Measurements from ENCODE around the gene AGTRAP.

The AGTRAP gene

DNA sequence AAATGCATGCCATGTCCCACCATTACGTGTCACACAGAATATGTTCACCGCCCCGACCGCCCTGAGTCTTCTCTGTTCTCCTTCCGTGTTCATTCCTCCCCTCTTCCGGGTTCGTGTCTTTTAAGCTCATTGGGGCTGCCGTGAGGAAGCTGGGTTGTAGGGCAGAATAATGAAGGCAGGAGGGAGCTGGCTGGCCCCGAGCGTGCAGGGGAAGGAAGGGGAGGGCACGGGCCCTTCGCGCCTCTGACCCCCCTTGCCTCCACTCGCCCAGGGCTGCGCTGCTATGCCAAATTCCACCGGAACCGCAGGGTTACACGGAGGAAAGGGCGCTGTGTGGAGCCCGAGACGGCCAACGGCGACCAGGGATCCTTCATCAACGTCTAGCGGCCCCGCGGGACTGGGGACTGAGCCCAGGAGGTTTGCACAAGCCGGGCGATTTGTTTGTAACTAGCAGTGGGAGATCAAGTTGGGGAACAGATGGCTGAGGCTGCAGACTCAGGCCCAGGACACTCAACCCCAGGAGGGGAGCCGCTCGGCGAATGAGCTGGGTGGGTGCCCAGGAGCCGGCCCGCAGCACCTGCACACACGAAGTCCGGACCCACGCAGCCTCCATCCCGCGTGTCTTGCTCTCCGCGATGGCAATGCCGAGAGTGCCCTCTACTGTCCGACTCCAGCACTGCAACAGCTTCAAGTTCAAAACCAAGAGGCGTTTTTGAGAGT, 16.5 kb upstream of the AGTRAP start:
- Histone ChIP-seq H3K27ac (ENCODE audit: extremely low read depth, low read depth, low read length) (no peak overlapping the region), H3K9me3 (ENCODE audit: control insufficient read depth, insufficient read depth, low read depth, low read length) (no peaks in the 10 kb centered on the region), H3K4me1 (ENCODE audit: control insufficient read depth, insufficient read depth, low read length) (no peaks in the 10 kb centered on the region), H3K36me3 (ENCODE audit: control insufficient read depth in 2 of 2, insufficient read depth in 1 of 2, low read length in 2 of 2) (no peaks in the 10 kb centered on the region), H3K4me3 (ENCODE audit: low read depth, low read length) (peak overlapping the region; percentile 11)
- CTCF ChIA-PET: interaction anchor here (0.6 to 4.5 kb wide), 26 partner anchors 8 to 682 kb away, joined by 3 to 38 read pairs (median 4); partner anchors contain the start of genes AGTRAP, FBXO2, FBXO44 and FBXO6
- POLR2A ChIA-PET: interaction anchor here (0.6 to 1.1 kb wide), 2 partner anchors 50 to 56 kb away, joined by 3 read pairs; partner anchors contain the start of gene FBXO6
- TF ChIP-seq ZNF169 (tag by site-specific recombination; IDR thresholded peaks at IDR 0.05) (no peak), ZNF239 (tag by site-specific recombination; IDR thresholded peaks at IDR 0.05) (no peak), KLF8 (tag by site-specific recombination; IDR thresholded peaks at IDR 0.05) (peak; percentile 29; the same call in 1 of the 2 replicates), BCL11B (tag by site-specific recombination; IDR thresholded peaks at IDR 0.05; ENCODE audit: low read depth) (no peak), ZNF292 (tag by site-specific recombination; IDR thresholded peaks at IDR 0.05; ENCODE audit: borderline replicate concordance, low read depth) (no peak), ZFP37 (tag by site-specific recombination; IDR thresholded peaks at IDR 0.05) (no peak), RBAK (tag by site-specific recombination; IDR thresholded peaks at IDR 0.05) (no peak), ZNF404 (tag by site-specific recombination; IDR thresholded peaks at IDR 0.05) (no peak), EGR2 (tag by site-specific recombination; IDR thresholded peaks at IDR 0.05; ENCODE audit: low read depth) (no peak), ZNF174 (tag by site-specific recombination; IDR thresholded peaks at IDR 0.05) (no peak), ZNF10 (tag by site-specific recombination; IDR thresholded peaks at IDR 0.05) (no peak), ZBTB17 (tag by site-specific recombination; IDR thresholded peaks at IDR 0.05) (0 out of 2 replicates have a peak, but pooled peaks have one; percentile 24), ZNF202 (tag by site-specific recombination; IDR thresholded peaks at IDR 0.05; ENCODE audit: borderline replicate concordance) (no peak), ZNF214 (tag by site-specific recombination; IDR thresholded peaks at IDR 0.05; ENCODE audit: borderline replicate concordance) (no peak), ZNF600 (tag by site-specific recombination; IDR thresholded peaks at IDR 0.05) (peak; percentile 94), ZIC2 (tag by site-specific recombination; IDR thresholded peaks at IDR 0.05) (peak; percentile 90), ZNF391 (tag by site-specific recombination; IDR thresholded peaks at IDR 0.05; ENCODE audit: borderline replicate concordance, low read depth) (no peak; the same call in 1 of the 2 replicates), ZBTB20 (tag by site-specific recombination; IDR thresholded peaks at IDR 0.05) (peak; percentile 28; the same call in 1 of the 2 replicates), ZNF157 (tag by site-specific recombination; IDR thresholded peaks at IDR 0.05) (no peak), ZNF792 (tag by site-specific recombination; IDR thresholded peaks at IDR 0.05) (no peak), ZNF146 (tag by site-specific recombination; IDR thresholded peaks at IDR 0.05) (no peak), YY1 (tag by site-specific recombination; IDR thresholded peaks at IDR 0.05) (no peak), GLI4 (tag by site-specific recombination; IDR thresholded peaks at IDR 0.05) (no peak), ZNF529 (tag by site-specific recombination; IDR thresholded peaks at IDR 0.05; ENCODE audit: insufficient replicate concordance) (no peak), ZNF341 (tag by site-specific recombination; IDR thresholded peaks at IDR 0.05; ENCODE audit: low read depth) (no peak), ZNF623 (tag by site-specific recombination; IDR thresholded peaks at IDR 0.05) (no peak; the same call in 1 of the 2 replicates), ZNF24 (tag by site-specific recombination; IDR thresholded peaks at IDR 0.05) (no peak)
- TF ChIP-seq, protein P1, sequence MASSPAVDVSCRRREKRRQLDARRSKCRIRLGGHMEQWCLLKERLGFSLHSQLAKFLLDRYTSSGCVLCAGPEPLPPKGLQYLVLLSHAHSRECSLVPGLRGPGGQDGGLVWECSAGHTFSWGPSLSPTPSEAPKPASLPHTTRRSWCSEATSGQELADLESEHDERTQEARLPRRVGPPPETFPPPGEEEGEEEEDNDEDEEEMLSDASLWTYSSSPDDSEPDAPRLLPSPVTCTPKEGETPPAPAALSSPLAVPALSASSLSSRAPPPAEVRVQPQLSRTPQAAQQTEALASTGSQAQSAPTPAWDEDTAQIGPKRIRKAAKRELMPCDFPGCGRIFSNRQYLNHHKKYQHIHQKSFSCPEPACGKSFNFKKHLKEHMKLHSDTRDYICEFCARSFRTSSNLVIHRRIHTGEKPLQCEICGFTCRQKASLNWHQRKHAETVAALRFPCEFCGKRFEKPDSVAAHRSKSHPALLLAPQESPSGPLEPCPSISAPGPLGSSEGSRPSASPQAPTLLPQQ (tag by site-specific recombination; IDR thresholded peaks at IDR 0.05): peak; percentile 64; the same call in 1 of the 2 replicates
- TF ChIP-seq, protein P2, sequence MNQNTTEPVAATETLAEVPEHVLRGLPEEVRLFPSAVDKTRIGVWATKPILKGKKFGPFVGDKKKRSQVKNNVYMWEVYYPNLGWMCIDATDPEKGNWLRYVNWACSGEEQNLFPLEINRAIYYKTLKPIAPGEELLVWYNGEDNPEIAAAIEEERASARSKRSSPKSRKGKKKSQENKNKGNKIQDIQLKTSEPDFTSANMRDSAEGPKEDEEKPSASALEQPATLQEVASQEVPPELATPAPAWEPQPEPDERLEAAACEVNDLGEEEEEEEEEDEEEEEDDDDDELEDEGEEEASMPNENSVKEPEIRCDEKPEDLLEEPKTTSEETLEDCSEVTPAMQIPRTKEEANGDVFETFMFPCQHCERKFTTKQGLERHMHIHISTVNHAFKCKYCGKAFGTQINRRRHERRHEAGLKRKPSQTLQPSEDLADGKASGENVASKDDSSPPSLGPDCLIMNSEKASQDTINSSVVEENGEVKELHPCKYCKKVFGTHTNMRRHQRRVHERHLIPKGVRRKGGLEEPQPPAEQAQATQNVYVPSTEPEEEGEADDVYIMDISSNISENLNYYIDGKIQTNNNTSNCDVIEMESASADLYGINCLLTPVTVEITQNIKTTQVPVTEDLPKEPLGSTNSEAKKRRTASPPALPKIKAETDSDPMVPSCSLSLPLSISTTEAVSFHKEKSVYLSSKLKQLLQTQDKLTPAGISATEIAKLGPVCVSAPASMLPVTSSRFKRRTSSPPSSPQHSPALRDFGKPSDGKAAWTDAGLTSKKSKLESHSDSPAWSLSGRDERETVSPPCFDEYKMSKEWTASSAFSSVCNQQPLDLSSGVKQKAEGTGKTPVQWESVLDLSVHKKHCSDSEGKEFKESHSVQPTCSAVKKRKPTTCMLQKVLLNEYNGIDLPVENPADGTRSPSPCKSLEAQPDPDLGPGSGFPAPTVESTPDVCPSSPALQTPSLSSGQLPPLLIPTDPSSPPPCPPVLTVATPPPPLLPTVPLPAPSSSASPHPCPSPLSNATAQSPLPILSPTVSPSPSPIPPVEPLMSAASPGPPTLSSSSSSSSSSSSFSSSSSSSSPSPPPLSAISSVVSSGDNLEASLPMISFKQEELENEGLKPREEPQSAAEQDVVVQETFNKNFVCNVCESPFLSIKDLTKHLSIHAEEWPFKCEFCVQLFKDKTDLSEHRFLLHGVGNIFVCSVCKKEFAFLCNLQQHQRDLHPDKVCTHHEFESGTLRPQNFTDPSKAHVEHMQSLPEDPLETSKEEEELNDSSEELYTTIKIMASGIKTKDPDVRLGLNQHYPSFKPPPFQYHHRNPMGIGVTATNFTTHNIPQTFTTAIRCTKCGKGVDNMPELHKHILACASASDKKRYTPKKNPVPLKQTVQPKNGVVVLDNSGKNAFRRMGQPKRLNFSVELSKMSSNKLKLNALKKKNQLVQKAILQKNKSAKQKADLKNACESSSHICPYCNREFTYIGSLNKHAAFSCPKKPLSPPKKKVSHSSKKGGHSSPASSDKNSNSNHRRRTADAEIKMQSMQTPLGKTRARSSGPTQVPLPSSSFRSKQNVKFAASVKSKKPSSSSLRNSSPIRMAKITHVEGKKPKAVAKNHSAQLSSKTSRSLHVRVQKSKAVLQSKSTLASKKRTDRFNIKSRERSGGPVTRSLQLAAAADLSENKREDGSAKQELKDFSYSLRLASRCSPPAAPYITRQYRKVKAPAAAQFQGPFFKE (tag by site-specific recombination; IDR thresholded peaks at IDR 0.05; ENCODE audit: borderline replicate concordance): no peak
- TF ChIP-seq, protein P3, sequence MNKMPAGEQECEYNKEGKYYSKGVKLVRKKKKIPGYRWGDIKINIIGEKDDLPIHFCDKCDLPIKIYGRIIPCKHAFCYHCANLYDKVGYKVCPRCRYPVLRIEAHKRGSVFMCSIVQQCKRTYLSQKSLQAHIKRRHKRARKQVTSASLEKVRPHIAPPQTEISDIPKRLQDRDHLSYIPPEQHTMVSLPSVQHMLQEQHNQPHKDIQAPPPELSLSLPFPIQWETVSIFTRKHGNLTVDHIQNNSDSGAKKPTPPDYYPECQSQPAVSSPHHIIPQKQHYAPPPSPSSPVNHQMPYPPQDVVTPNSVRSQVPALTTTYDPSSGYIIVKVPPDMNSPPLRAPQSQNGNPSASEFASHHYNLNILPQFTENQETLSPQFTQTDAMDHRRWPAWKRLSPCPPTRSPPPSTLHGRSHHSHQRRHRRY (tag by site-specific recombination; IDR thresholded peaks at IDR 0.05): no peak
